Endothelial cell of umbilical vein (primary cell): ENCODE results near the gene MARS1.

Experiments used
- EZH2 ChIP-seq: IDR thresholded peaks from 2 replicates; pipeline ENCODE4 v1.6.1; 2012; ENCODE audit warnings: borderline replicate concordance, low read depth, mild to moderate bottlenecking, moderate library complexity, low read length, inconsistent platforms; ENCODE audit not compliant: severe bottlenecking
- POLR2A ChIP-seq: IDR thresholded peaks from 2 replicates; pipeline ENCODE4 v1.6.1; 2012; ENCODE audit warnings: low read depth, mild to moderate bottlenecking, control low read depth, low read length
- POLR2AphosphoS5 ChIP-seq: IDR thresholded peaks from 2 replicates; pipeline ENCODE4 v1.6.1; 2012; ENCODE audit warnings: low read depth, mild to moderate bottlenecking, control low read depth, low read length, moderate library complexity; ENCODE audit not compliant: insufficient read depth
- TF ChIP-seq, protein P1 (sequence below), 2 donors: IDR thresholded peaks; 1 replicate in 1 of 2; 2 replicates in 1 of 2; pipeline ENCODE4 v1.5.1; 2011; ENCODE audit warnings: low read length in 2 of 2, mild to moderate bottlenecking in 2 of 2, moderate library complexity in 2 of 2, control low read depth in 1 of 2, inconsistent platforms in 1 of 2, low read depth in 1 of 2; ENCODE audit not compliant: insufficient read depth in 1 of 2; ENCODE audit errors: extremely low read depth in 1 of 2
- TF ChIP-seq, protein P2 (sequence below): IDR thresholded peaks from 2 replicates; pipeline ENCODE4 v1.6.1; 2011; ENCODE audit not compliant: insufficient read depth, insufficient read length

DNA sequence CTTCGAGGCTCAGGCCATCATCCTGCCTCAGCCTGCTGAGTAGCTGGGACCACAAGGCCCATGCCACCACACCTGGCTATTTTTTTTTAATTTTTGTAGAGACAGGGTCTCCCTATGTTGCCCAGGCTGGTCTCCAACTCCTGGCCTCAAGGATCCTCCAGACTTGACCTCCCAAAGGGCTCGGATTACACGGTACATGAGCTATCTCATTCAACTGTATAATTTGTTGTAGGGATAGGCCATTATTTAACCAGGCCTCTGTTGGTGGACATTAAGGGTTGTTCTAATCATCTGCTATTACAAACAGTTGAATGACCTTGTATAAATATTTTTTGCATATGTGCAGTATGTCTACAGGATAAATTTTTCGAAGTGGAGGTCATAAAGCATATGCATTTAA, 71.0 kb downstream of the MARS1 start:
- TF ChIP-seq EZH2 (no peak), POLR2A (no peak), POLR2AphosphoS5 (no peak)
- TF ChIP-seq, protein P1, sequence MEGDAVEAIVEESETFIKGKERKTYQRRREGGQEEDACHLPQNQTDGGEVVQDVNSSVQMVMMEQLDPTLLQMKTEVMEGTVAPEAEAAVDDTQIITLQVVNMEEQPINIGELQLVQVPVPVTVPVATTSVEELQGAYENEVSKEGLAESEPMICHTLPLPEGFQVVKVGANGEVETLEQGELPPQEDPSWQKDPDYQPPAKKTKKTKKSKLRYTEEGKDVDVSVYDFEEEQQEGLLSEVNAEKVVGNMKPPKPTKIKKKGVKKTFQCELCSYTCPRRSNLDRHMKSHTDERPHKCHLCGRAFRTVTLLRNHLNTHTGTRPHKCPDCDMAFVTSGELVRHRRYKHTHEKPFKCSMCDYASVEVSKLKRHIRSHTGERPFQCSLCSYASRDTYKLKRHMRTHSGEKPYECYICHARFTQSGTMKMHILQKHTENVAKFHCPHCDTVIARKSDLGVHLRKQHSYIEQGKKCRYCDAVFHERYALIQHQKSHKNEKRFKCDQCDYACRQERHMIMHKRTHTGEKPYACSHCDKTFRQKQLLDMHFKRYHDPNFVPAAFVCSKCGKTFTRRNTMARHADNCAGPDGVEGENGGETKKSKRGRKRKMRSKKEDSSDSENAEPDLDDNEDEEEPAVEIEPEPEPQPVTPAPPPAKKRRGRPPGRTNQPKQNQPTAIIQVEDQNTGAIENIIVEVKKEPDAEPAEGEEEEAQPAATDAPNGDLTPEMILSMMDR (IDR thresholded peaks at IDR 0.05; ENCODE audit: extremely low read depth in 1 of 2, insufficient read depth in 1 of 2, low read depth in 1 of 2, low read length in 2 of 2), result no peak
- TF ChIP-seq, protein P2, sequence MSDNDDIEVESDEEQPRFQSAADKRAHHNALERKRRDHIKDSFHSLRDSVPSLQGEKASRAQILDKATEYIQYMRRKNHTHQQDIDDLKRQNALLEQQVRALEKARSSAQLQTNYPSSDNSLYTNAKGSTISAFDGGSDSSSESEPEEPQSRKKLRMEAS, result no peak
